ENCODE results near the gene KLHL36. TPM values are rescaled to one million over a fixed set of nuclear protein-coding genes. Genes with fewer than 3 reads are reported as not detected.

KLHL36 gene
- total RNA-seq, 1 experiment from 2014 or later, result 22.0 TPM

- POLR2A ChIA-PET (ENCODE audit: low non-redundant PET), result no interaction called here
- intact Hi-C loops (cut with micrococcal nuclease; ENCODE audit: unreplicated experiment), result no loop called here
- CTCF ChIA-PET, result no interaction called here
- no peaks in the 10 kb centered on the region for H3K27me3 ChIP-seq (replicated peaks; ENCODE audit: insufficient read depth, low read depth, low read length, poor library complexity)
- TF ChIP-seq CTCF (conservative IDR thresholded peaks at IDR 0.05; ENCODE audit: low read depth, low read length) (no peak), EZH2 (IDR thresholded peaks at IDR 0.05; ENCODE audit: borderline replicate concordance, low read depth, low read length, poor library complexity, severe bottlenecking) (no peak)
- no peaks in the 10 kb centered on the region for H3K4me1 ChIP-seq (ENCODE audit: insufficient read depth, low read length, poor library complexity, severe bottlenecking)
- H3K9me3 ChIP-seq (ENCODE audit: low read depth, low read length, poor library complexity, severe bottlenecking), result no peaks in the 10 kb centered on the region
- H3K36me3 ChIP-seq (ENCODE audit: insufficient read depth, low read length, poor library complexity, severe bottlenecking), result no peaks in the 10 kb centered on the region
- no peak overlapping the region for H3K4me3 ChIP-seq (ENCODE audit: low read depth, low read length, poor library complexity, severe bottlenecking)
- no peak for DNase-seq (ENCODE audit: low spot score)
- no peak overlapping the region for H3K27ac ChIP-seq (ENCODE audit: low read depth, low read length, poor library complexity, severe bottlenecking)
- BruUV-seq (replicated peaks), result no TSS peak
Observed at GRCh38 chr16:84677849-84678248, 29.5 kb downstream of the KLHL36 start.

- Histone ChIP-seq H3K27ac (ENCODE audit: low read depth, low read length, poor library complexity, severe bottlenecking) (no peak overlapping the region), H3K4me1 (ENCODE audit: insufficient read depth, low read length, poor library complexity, severe bottlenecking) (no peaks in the 10 kb centered on the region), H3K27me3 (replicated peaks; ENCODE audit: insufficient read depth, low read depth, low read length, poor library complexity) (no peaks in the 10 kb centered on the region), H3K4me3 (ENCODE audit: low read depth, low read length, poor library complexity, severe bottlenecking) (no peak overlapping the region), H3K36me3 (ENCODE audit: insufficient read depth, low read length, poor library complexity, severe bottlenecking) (no peaks in the 10 kb centered on the region), H3K9me3 (ENCODE audit: low read depth, low read length, poor library complexity, severe bottlenecking) (no peaks in the 10 kb centered on the region)
- DNase-seq (ENCODE audit: low spot score), result no peak
- CTCF ChIA-PET, result no interaction called here
- no peak for TF ChIP-seq EZH2 (IDR thresholded peaks at IDR 0.05; ENCODE audit: borderline replicate concordance, low read depth, low read length, poor library complexity, severe bottlenecking)
- no peak for TF ChIP-seq CTCF (conservative IDR thresholded peaks at IDR 0.05; ENCODE audit: low read depth, low read length)
- intact Hi-C loops (cut with micrococcal nuclease; ENCODE audit: unreplicated experiment), result no loop called here
- BruUV-seq (replicated peaks), result no TSS peak
- POLR2A ChIA-PET (ENCODE audit: low non-redundant PET), result no interaction called here
Observed at GRCh38 chr16:84678541-84678940, 30.2 kb downstream of the KLHL36 start.

DNA sequence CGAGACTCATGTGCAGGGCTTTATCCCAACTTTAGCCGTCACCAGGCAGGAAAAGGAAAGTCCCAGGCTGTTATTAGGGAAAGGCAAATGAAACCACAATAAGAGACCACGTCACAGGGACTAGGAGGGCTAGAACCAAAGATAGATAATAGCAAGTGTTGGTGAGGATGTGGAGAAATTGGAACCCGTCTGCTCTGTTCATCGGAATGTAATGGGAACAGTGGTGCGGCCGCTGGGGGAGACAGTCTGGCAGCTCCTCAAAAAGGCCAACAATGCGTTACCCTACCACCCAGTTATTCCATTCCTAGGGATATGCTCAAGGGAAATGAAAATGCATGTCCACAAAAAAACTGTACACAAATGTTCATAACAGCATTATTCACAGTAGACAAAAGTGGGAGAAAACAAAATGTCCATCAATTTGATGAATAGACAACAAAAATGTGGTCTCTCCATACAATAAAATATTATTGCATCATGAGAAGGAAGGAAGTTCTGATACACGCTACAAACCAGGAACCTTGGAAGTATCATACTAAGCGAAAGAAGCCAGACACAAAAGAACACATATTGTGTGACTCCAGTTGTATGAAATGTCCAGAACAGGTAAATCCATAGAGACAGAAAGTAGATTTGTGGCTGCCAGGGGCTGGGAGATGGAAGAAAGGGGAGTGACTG, 32.0 kb downstream of the KLHL36 start:
- ChIA-PET CTCF (interaction anchor here (0.6 kb wide), 1 partner anchor 10 kb away, joined by 6 read pairs; no protein-coding TSS in a partner anchor), POLR2A (ENCODE audit: low non-redundant PET) (no interaction called here)
- intact Hi-C loops (cut with micrococcal nuclease; ENCODE audit: unreplicated experiment), result no loop called here

More for the DNA sequence above, 32.0 kb downstream of the KLHL36 start:
- TF ChIP-seq CTCF (conservative IDR thresholded peaks at IDR 0.05; ENCODE audit: low read depth, low read length), result no peak
- no peak for TF ChIP-seq EZH2 (IDR thresholded peaks at IDR 0.05; ENCODE audit: borderline replicate concordance, low read depth, low read length, poor library complexity, severe bottlenecking)
- DNase-seq (ENCODE audit: low spot score), result no peak
- Histone ChIP-seq H3K9me3 (ENCODE audit: low read depth, low read length, poor library complexity, severe bottlenecking) (no peaks in the 10 kb centered on the region), H3K4me1 (ENCODE audit: insufficient read depth, low read length, poor library complexity, severe bottlenecking) (no peaks in the 10 kb centered on the region), H3K27ac (ENCODE audit: low read depth, low read length, poor library complexity, severe bottlenecking) (no peak overlapping the region), H3K36me3 (ENCODE audit: insufficient read depth, low read length, poor library complexity, severe bottlenecking) (no peaks in the 10 kb centered on the region), H3K4me3 (ENCODE audit: low read depth, low read length, poor library complexity, severe bottlenecking) (no peak overlapping the region), H3K27me3 (replicated peaks; ENCODE audit: insufficient read depth, low read depth, low read length, poor library complexity) (no peaks in the 10 kb centered on the region)
- BruUV-seq (replicated peaks), result no TSS peak

Measured in A673 (cell line).